Spleen (tissue), 7 donors: ENCODE measurements around the gene ELP2.

ENCODE experiments used
- POLR2A ChIP-seq, 3 donors: fragments of 450-650 bp; IDR thresholded peaks; one replicate each; pipeline ENCODE4 v1.5.1; 2017; ENCODE audit warnings: antibody characterized with exemption in 3 of 3, mild to moderate bottlenecking in 1 of 3
- POLR2AphosphoS5 ChIP-seq, 3 donors: sonication (generic); formaldehyde crosslinking; IDR thresholded peaks; one replicate each; pipeline ENCODE4 v1.5.1; 2017; ENCODE audit warnings: antibody characterized with exemption in 3 of 3
- TF ChIP-seq, protein P1 (sequence below), 11 experiments: fragments of 200-600 bp in 7 of 11; fragments of 450-650 bp in 4 of 11; sonication (generic) in 4 of 11; IDR thresholded peaks in 8 of 11; conservative IDR thresholded peaks in 3 of 11; 1 replicate in 7 of 11; 2 replicates in 4 of 11; pipeline versions ENCODE4 v1.4.0 to v1.8.0; 2016 to 2021; ENCODE audit warnings: antibody characterized with exemption in 11 of 11, inconsistent platforms in 4 of 11, mild to moderate bottlenecking in 1 of 11
- donor health status: DM: no; HTN: no; CAD: no; lungs with moderate emphysema.
- donor health status: DM: no; HTN: no; CAD: no.
- donor health status: DM: no; HTN: no; CAD: no.

DNA sequence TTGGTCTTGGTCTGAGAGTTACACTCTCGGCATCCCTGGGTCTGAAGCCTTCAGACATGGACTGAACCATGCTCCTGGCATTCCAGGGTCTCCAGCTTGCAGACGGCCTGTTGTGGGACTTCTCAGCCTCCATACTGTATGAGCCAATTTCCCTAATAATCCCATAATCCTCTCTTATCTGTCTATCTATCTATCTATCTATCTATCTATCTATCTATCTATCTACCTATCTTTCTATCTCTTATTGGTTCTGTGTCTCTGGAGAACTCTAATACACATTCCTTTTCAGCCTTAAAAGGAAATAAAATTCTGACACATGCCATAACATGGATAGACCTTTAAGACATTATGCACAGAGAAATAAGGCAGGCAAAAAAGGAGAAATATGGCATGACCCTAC, 24.9 kb upstream of the ELP2 start:
- TF ChIP-seq, protein P1, sequence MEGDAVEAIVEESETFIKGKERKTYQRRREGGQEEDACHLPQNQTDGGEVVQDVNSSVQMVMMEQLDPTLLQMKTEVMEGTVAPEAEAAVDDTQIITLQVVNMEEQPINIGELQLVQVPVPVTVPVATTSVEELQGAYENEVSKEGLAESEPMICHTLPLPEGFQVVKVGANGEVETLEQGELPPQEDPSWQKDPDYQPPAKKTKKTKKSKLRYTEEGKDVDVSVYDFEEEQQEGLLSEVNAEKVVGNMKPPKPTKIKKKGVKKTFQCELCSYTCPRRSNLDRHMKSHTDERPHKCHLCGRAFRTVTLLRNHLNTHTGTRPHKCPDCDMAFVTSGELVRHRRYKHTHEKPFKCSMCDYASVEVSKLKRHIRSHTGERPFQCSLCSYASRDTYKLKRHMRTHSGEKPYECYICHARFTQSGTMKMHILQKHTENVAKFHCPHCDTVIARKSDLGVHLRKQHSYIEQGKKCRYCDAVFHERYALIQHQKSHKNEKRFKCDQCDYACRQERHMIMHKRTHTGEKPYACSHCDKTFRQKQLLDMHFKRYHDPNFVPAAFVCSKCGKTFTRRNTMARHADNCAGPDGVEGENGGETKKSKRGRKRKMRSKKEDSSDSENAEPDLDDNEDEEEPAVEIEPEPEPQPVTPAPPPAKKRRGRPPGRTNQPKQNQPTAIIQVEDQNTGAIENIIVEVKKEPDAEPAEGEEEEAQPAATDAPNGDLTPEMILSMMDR (IDR thresholded peaks at IDR 0.05 in 8 of 11, conservative IDR thresholded peaks at IDR 0.05 in 3 of 11), result no peak
- no peak for TF ChIP-seq POLR2A (IDR thresholded peaks at IDR 0.05)
- TF ChIP-seq POLR2AphosphoS5 (IDR thresholded peaks at IDR 0.05), result no peak
